B cell (primary cell): ENCODE data around the gene KBTBD3. TPM values are rescaled to one million over a fixed set of nuclear protein-coding genes. Genes with fewer than 3 reads are reported as not detected.

Experiments used
- ATAC-seq: fragments of 200-7000 bp; cut with Tn5 transposase; one replicate; pipeline ENCODE4 v1.10.0; 2021; ENCODE audit warnings: low read depth, mild to moderate bottlenecking, moderate number of reproducible peaks, moderate library complexity
- CTCF ChIA-PET: fragments of 350-600 bp; sonication (Branson Sonifier 250); formaldehyde crosslinking; loops from one replicate; lab custom pipeline; 2021; ENCODE audit warnings: antibody characterized with exemption, inconsistent platforms; lab: Charles Lee
- POLR2A ChIA-PET: fragments of 350-600 bp; sonication (Branson Sonifier 250); formaldehyde crosslinking; loops from one replicate; lab custom pipeline; 2021; ENCODE audit warnings: antibody characterized with exemption; lab: Charles Lee
- DNase-seq: peaks from one replicate; pipeline ENCODE4 v3.0.0; 2013
- H2AFZ ChIP-seq: 2 replicates; pipeline ENCODE4 v1.6.1; 2012; ENCODE audit warnings: mild to moderate bottlenecking, low read depth, low read length; ENCODE audit not compliant: insufficient read depth, poor library complexity, severe bottlenecking
- H3K27ac ChIP-seq, 2 donors: 1 replicate in 1 of 2; 2 replicates in 1 of 2; pipeline ENCODE4 v1.5.1; 2012 to 2013; ENCODE audit warnings: low read length in 2 of 2, mild to moderate bottlenecking in 2 of 2, moderate library complexity in 1 of 2
- H3K27me3 ChIP-seq, 4 experiments: fragments of 200-600 bp in 1 of 4; sonication (generic) in 1 of 4; replicated peaks in 1 of 4; 1 replicate in 2 of 4; 2 replicates in 2 of 4; pipeline versions ENCODE4 v1.6.1 to v1.7.0; 2013 to 2016; ENCODE audit warnings: low read length in 3 of 4, mild to moderate bottlenecking in 2 of 4, mixed read lengths in 1 of 4, moderate library complexity in 1 of 4; ENCODE audit not compliant: insufficient read depth in 4 of 4, control insufficient read depth in 3 of 4; ENCODE audit errors: control extremely low read depth in 1 of 4
- H3K36me3 ChIP-seq, 2 experiments: replicated peaks in 1 of 2; 1 replicate in 1 of 2; 2 replicates in 1 of 2; pipeline versions ENCODE4 v1.6.1 to v1.7.1; 2013; ENCODE audit warnings: low read length in 1 of 2; ENCODE audit not compliant: insufficient read depth in 2 of 2, control insufficient read depth in 1 of 2; ENCODE audit errors: control extremely low read depth in 1 of 2, extremely low read depth in 1 of 2
- H3K4me1 ChIP-seq, 2 donors: fragments of 200-600 bp in 1 of 2; sonication (generic) in 1 of 2; 1 replicate in 1 of 2; 2 replicates in 1 of 2; pipeline versions ENCODE4 v1.5.1 to v1.6.1; 2013 to 2017; ENCODE audit warnings: low read length in 2 of 2; ENCODE audit not compliant: control insufficient read depth in 2 of 2, insufficient read depth in 2 of 2
- H3K4me2 ChIP-seq: replicated peaks from 2 replicates; pipeline ENCODE3; 2012; ENCODE audit warnings: mild to moderate bottlenecking, low read depth, low read length; ENCODE audit not compliant: poor library complexity, severe bottlenecking
- H3K4me3 ChIP-seq, 5 experiments: fragments of 200-600 bp in 1 of 5; sonication (generic) in 1 of 5; 1 replicate in 3 of 5; 2 replicates in 2 of 5; pipeline versions ENCODE4 v1.5.1 to v1.7.0; 2011 to 2016; ENCODE audit warnings: low read length in 4 of 5, mild to moderate bottlenecking in 4 of 5, low read depth in 2 of 5, control low read depth in 1 of 5, moderate library complexity in 1 of 5; ENCODE audit not compliant: insufficient read depth in 1 of 5; ENCODE audit errors: control extremely low read depth in 1 of 5, extremely low read depth in 1 of 5
- H3K79me2 ChIP-seq: fragments of 200-600 bp; sonication (generic); one replicate; pipeline ENCODE4 v1.6.0; 2016; ENCODE audit warnings: low read length; ENCODE audit not compliant: control insufficient read depth, insufficient read depth
- H3K9ac ChIP-seq: fragments of 200-600 bp; sonication (generic); 2 replicates; pipeline ENCODE4 v1.6.1; 2017; ENCODE audit warnings: mild to moderate bottlenecking, low read length, moderate library complexity
- H3K9me3 ChIP-seq, 3 donors: one replicate each; pipeline versions ENCODE4 v1.6.1 to v1.7.1; 2013; ENCODE audit warnings: low read length in 2 of 3; ENCODE audit not compliant: control insufficient read depth in 2 of 3, insufficient read depth in 1 of 3; ENCODE audit errors: control extremely low read depth in 1 of 3
- H4K20me1 ChIP-seq: 2 replicates; pipeline ENCODE4 v1.6.0; 2012; ENCODE audit warnings: mild to moderate bottlenecking, low read length; ENCODE audit not compliant: insufficient read depth, control insufficient read depth, poor library complexity, severe bottlenecking
- H3K27ac Mint-ChIP-seq: one replicate; pipeline ENCODE4 v1.8.0; 2021; ENCODE audit warnings: mixed read lengths
- H3K27me3 Mint-ChIP-seq: one replicate; pipeline ENCODE4 v1.8.0; 2021; ENCODE audit warnings: mixed read lengths
- H3K4me1 Mint-ChIP-seq: one replicate; pipeline ENCODE4 v1.8.0; 2021; ENCODE audit warnings: mixed read lengths
- H3K4me3 Mint-ChIP-seq: one replicate; pipeline ENCODE4 v1.8.0; 2021; ENCODE audit warnings: mixed read lengths
- H3K9me3 Mint-ChIP-seq: one replicate; pipeline ENCODE4 v1.8.0; 2022; ENCODE audit warnings: mixed read lengths; ENCODE audit not compliant: insufficient read depth
- CTCF ChIP-seq: fragments of 200-600 bp; IDR thresholded peaks from one replicate; pipeline ENCODE4 v1.8.0; 2022; ENCODE audit warnings: antibody characterized with exemption, mild to moderate bottlenecking
- EZH2 ChIP-seq: IDR thresholded peaks from 2 replicates; pipeline ENCODE4 v1.6.1; 2012; ENCODE audit warnings: borderline replicate concordance, low read depth, mild to moderate bottlenecking, moderate library complexity, low read length; ENCODE audit not compliant: insufficient read depth, poor library complexity, severe bottlenecking
- WGBS: methylation state at CpG from one replicate; pipeline ENCODE4 v1.1.5; 2013; ENCODE audit warnings: missing lambda C conversion rate; ENCODE audit not compliant: insufficient coverage; 5-methylcytosine and 5-hydroxymethylcytosine counted together
- intact Hi-C: fragments of 100-400 bp; cut with micrococcal nuclease; formaldehyde crosslinking; loops from one replicate; pipeline ENCODE4 v1.10.0; 2022
- polyA plus RNA-seq: library from polyadenylated mRNA; depleted of rRNA; stranded (reverse); fragments of >200 nt; gene quantifications from 2 replicates; pipeline ENCODE4 v1.2.3, GENCODE V29; 2012
- total RNA-seq, 2 donors: library from RNA; stranded (reverse); fragments of 120-200 nt in 1 of 2; gene quantifications; 1 replicate in 1 of 2; 2 replicates in 1 of 2; pipeline versions ENCODE4 v1.2.3 to v1.2.4, GENCODE V29; 2013 to 2022

The KBTBD3 gene
- total and polyA plus RNA-seq, 2 donors (not counting 1 experiment from before 2014, with no cell fraction given) = 1.8 to 15.5 TPM

- Mint-ChIP-seq H3K27ac (peak overlapping the region; percentile 86), H3K27me3 (no peaks in the 10 kb centered on the region), H3K4me1 (peaks cover 46% of the 10 kb centered on the region), H3K9me3 (no peaks in the 10 kb centered on the region), H3K4me3 (peak overlapping the region; percentile 91)
- DNase-seq (no peak), ATAC-seq (no peak)
- TF ChIP-seq EZH2 (no peak), CTCF (no peak)
- peak overlapping the region; percentile 71 to 83 for H3K27ac ChIP-seq
- H3K79me2 ChIP-seq = peaks cover 38% of the 10 kb centered on the region
- POLR2A ChIA-PET = no interaction called here
- peak overlapping the region; percentile 88 for H3K9ac ChIP-seq
- peaks cover 11 to 19% of the 10 kb centered on the region in 2 donors for H3K4me1 ChIP-seq
- no peaks in the 10 kb centered on the region for H3K36me3 ChIP-seq
- H3K27me3 ChIP-seq = no peaks in the 10 kb centered on the region
- H2AFZ ChIP-seq = peak overlapping the region; percentile 95
- H4K20me1 ChIP-seq = peaks cover under 1% of the 10 kb centered on the region
- intact Hi-C loops = loop anchor here (5.0 kb wide), 3 partner anchors 1314 to 1986 kb away; partner anchors contain the start of genes ALKBH8 and CUL5
- peaks cover 0 to 1% (median 0%) of the 10 kb centered on the region in 3 donors for H3K9me3 ChIP-seq
- peak overlapping the region; percentile 79 for H3K4me2 ChIP-seq
- peak overlapping the region; percentile 66 to 96 (median 82) for H3K4me3 ChIP-seq
- 0% methylated on average over 8 of the region's 18 CpGs for WGBS
- CTCF ChIA-PET = no interaction called here
These were observed 55.8 kb downstream of the KBTBD3 start for GRCh38 chr11:106021181-106021966.

GRCh38 chr11:106017093-106017492 is 60.1 kb downstream of the KBTBD3 start:
- intact Hi-C loops = no loop called here
- CTCF ChIA-PET = interaction anchor here (1.5 kb wide), 1 partner anchor 60 kb away, joined by 4 read pairs; the partner anchor contains the start of genes AASDHPPT and KBTBD3
- H3K27me3 Mint-ChIP-seq = no peaks in the 10 kb centered on the region
- no peak for ATAC-seq
- POLR2A ChIA-PET = no interaction called here
- H3K4me2 ChIP-seq = no peak overlapping the region
- no peak overlapping the region for H3K4me3 Mint-ChIP-seq
- no peak overlapping the region for H2AFZ ChIP-seq
- WGBS = no CpG with 5 or more reads among the region's 2 CpGs
- H3K4me1 ChIP-seq = peaks cover 11 to 21% of the 10 kb centered on the region in 2 donors
- H3K79me2 ChIP-seq = peaks cover 55% of the 10 kb centered on the region
- H3K27me3 ChIP-seq = no peaks in the 10 kb centered on the region
- H4K20me1 ChIP-seq = peaks cover 5% of the 10 kb centered on the region
- H3K4me1 Mint-ChIP-seq = peaks cover 45% of the 10 kb centered on the region
- H3K27ac ChIP-seq = no peak overlapping the region
- no peak overlapping the region for H3K4me3 ChIP-seq
- peaks cover 0 to 1% of the 10 kb centered on the region in 2 experiments for H3K36me3 ChIP-seq
- no peak overlapping the region for H3K27ac Mint-ChIP-seq
- H3K9me3 ChIP-seq = no peaks in the 10 kb centered on the region
- DNase-seq = no peak
- no peak overlapping the region for H3K9ac ChIP-seq
- H3K9me3 Mint-ChIP-seq = no peaks in the 10 kb centered on the region
- TF ChIP-seq CTCF (no peak), EZH2 (no peak)
